HUES48 (cell line): ENCODE measurements around the gene CLTCL1.
"Not testable (repeated sequence)": the region's sequence is repeated elsewhere in the genome, so short reads cannot be mapped to it uniquely, and the experiment has no call there.

Source experiments
- H3K27ac ChIP-seq: one replicate; pipeline ENCODE4 v1.7.0; 2013; ENCODE audit warnings: low read depth, low read length, inconsistent platforms
- H3K27me3 ChIP-seq: 2 replicates; pipeline ENCODE4 v1.6.1; 2013; ENCODE audit warnings: mild to moderate bottlenecking, low read length; ENCODE audit not compliant: control insufficient read depth, insufficient read depth
- H3K36me3 ChIP-seq: 2 replicates; pipeline ENCODE4 v1.6.1; 2013; ENCODE audit warnings: low read length; ENCODE audit not compliant: control insufficient read depth, insufficient read depth
- H3K4me1 ChIP-seq: 2 replicates; pipeline ENCODE4 v1.6.1; 2013; ENCODE audit warnings: mild to moderate bottlenecking, low read length; ENCODE audit not compliant: control insufficient read depth, insufficient read depth
- H3K4me3 ChIP-seq: 2 replicates; pipeline ENCODE4 v1.5.1; 2013; ENCODE audit warnings: mild to moderate bottlenecking, low read depth, low read length
- H3K9ac ChIP-seq: 2 replicates; pipeline ENCODE4 v1.6.1; 2013; ENCODE audit warnings: mild to moderate bottlenecking, low read depth, low read length, moderate library complexity
- H3K9me3 ChIP-seq: 2 replicates; pipeline ENCODE4 v1.6.1; 2013; ENCODE audit warnings: low read length; ENCODE audit not compliant: control insufficient read depth, insufficient read depth

Gene CLTCL1

GRCh38 chr22:19204640-19205039, 86.9 kb downstream of the CLTCL1 start:
- no peaks in the 10 kb centered on the region for H3K27me3 ChIP-seq
- no peaks in the 10 kb centered on the region for H3K4me1 ChIP-seq
- H3K36me3 ChIP-seq: peaks cover 26% of the 10 kb centered on the region; the same call in 1 of the 2 replicates
- H3K9me3 ChIP-seq: no peaks in the 10 kb centered on the region
- no peak overlapping the region for H3K4me3 ChIP-seq
- no peak overlapping the region for H3K27ac ChIP-seq
- no peak overlapping the region for H3K9ac ChIP-seq

GRCh38 chr22:19203834-19204233, 87.7 kb downstream of the CLTCL1 start:
- peaks cover 24% of the 10 kb centered on the region; the same call in 1 of the 2 replicates for H3K36me3 ChIP-seq
- H3K9ac ChIP-seq: no peak overlapping the region
- no peak overlapping the region for H3K4me3 ChIP-seq
- no peaks in the 10 kb centered on the region for H3K27me3 ChIP-seq
- H3K27ac ChIP-seq: no peak overlapping the region
- no peaks in the 10 kb centered on the region for H3K9me3 ChIP-seq
- no peaks in the 10 kb centered on the region for H3K4me1 ChIP-seq

GRCh38 chr22:19202799-19203186, 88.7 kb downstream of the CLTCL1 start:
- not testable (repeated sequence) for H3K27ac ChIP-seq

GRCh38 chr22:19201869-19202798, 89.4 kb downstream of the CLTCL1 start:
- H3K27me3 ChIP-seq: no peaks in the 10 kb centered on the region
- H3K9me3 ChIP-seq: no peaks in the 10 kb centered on the region
- H3K4me3 ChIP-seq: no peak overlapping the region
- peaks cover 21% of the 10 kb centered on the region; the same call in 1 of the 2 replicates for H3K36me3 ChIP-seq
- H3K27ac ChIP-seq: no peak overlapping the region
- H3K4me1 ChIP-seq: no peaks in the 10 kb centered on the region
- no peak overlapping the region for H3K9ac ChIP-seq

More at GRCh38 chr22:19202799-19203186, 88.7 kb downstream of the CLTCL1 start:
- not testable (repeated sequence) for H3K4me1 ChIP-seq, H3K4me3 ChIP-seq, H3K27me3 ChIP-seq, H3K9me3 ChIP-seq, H3K9ac ChIP-seq
- H3K36me3 ChIP-seq: peaks cover 21% of the 10 kb centered on the region; the same call in 1 of the 2 replicates

- no peaks in the 10 kb centered on the region for H3K27me3 ChIP-seq
- H3K4me3 ChIP-seq: no peak overlapping the region
- no peak overlapping the region for H3K9ac ChIP-seq
- H3K27ac ChIP-seq: no peak overlapping the region
- H3K4me1 ChIP-seq: no peaks in the 10 kb centered on the region
- H3K9me3 ChIP-seq: no peaks in the 10 kb centered on the region
- H3K36me3 ChIP-seq: peaks cover 29% of the 10 kb centered on the region
These were observed 90.2 kb downstream of the CLTCL1 start for GRCh38 chr22:19201130-19201868.

GRCh38 chr22:19199479-19199878, 92.0 kb downstream of the CLTCL1 start:
- Histone ChIP-seq H3K4me1 (no peaks in the 10 kb centered on the region), H3K9me3 (no peaks in the 10 kb centered on the region), H3K9ac (no peak overlapping the region), H3K36me3 (peaks cover 38% of the 10 kb centered on the region), H3K27ac (no peak overlapping the region), H3K27me3 (no peaks in the 10 kb centered on the region), H3K4me3 (no peak overlapping the region)

GRCh38 chr22:19197997-19198865, 93.3 kb downstream of the CLTCL1 start:
- peaks cover 48% of the 10 kb centered on the region for H3K36me3 ChIP-seq
- H3K9ac ChIP-seq: no peak overlapping the region
- H3K4me3 ChIP-seq: no peak overlapping the region

GRCh38 chr22:19196841-19197612, 94.5 kb downstream of the CLTCL1 start:
- H3K36me3 ChIP-seq: peaks cover 52% of the 10 kb centered on the region
- H3K4me1 ChIP-seq: no peaks in the 10 kb centered on the region
- H3K9me3 ChIP-seq: no peaks in the 10 kb centered on the region
- no peak overlapping the region for H3K4me3 ChIP-seq
- no peak overlapping the region for H3K9ac ChIP-seq
- H3K27ac ChIP-seq: no peak overlapping the region
- no peaks in the 10 kb centered on the region for H3K27me3 ChIP-seq

More at GRCh38 chr22:19197997-19198865, 93.3 kb downstream of the CLTCL1 start:
- no peaks in the 10 kb centered on the region for H3K4me1 ChIP-seq
- H3K9me3 ChIP-seq: no peaks in the 10 kb centered on the region
- H3K27me3 ChIP-seq: no peaks in the 10 kb centered on the region
- no peak overlapping the region for H3K27ac ChIP-seq

GRCh38 chr22:19195796-19196731, 95.5 kb downstream of the CLTCL1 start:
- Histone ChIP-seq H3K36me3 (peaks cover 52% of the 10 kb centered on the region), H3K9me3 (no peaks in the 10 kb centered on the region), H3K27ac (no peak overlapping the region), H3K4me3 (no peak overlapping the region), H3K4me1 (no peaks in the 10 kb centered on the region), H3K9ac (no peak overlapping the region), H3K27me3 (no peaks in the 10 kb centered on the region)
